Type B pancreatic cell (in vitro differentiated cells): Measurements from ENCODE around the gene STXBP6. TPM values are rescaled to one million over a fixed set of nuclear protein-coding genes. Genes with fewer than 3 reads are reported as not detected.

ENCODE experiments used
- DNase-seq: peaks from one replicate; pipeline ENCODE4 v3.0.0; 2021; ENCODE audit warnings: mixed read lengths; ENCODE audit not compliant: unreplicated experiment; ENCODE audit errors: extremely low spot score
- H3K27ac Mint-ChIP-seq: 2 replicates; pipeline ENCODE4 v1.8.0; 2021; ENCODE audit warnings: mild to moderate bottlenecking, mixed read lengths
- H3K27me3 Mint-ChIP-seq: 2 replicates; pipeline ENCODE4 v1.8.0; 2021; ENCODE audit warnings: mixed read lengths
- H3K36me3 Mint-ChIP-seq: 2 replicates; pipeline ENCODE4 v1.8.0; 2021; ENCODE audit warnings: mixed read lengths
- H3K4me1 Mint-ChIP-seq: one replicate; pipeline ENCODE4 v1.8.0; 2021; ENCODE audit warnings: mixed read lengths; ENCODE audit not compliant: unreplicated experiment
- H3K4me3 Mint-ChIP-seq: 2 replicates; pipeline ENCODE4 v1.8.0; 2021; ENCODE audit warnings: mild to moderate bottlenecking, mixed read lengths
- H3K9me3 Mint-ChIP-seq: 2 replicates; pipeline ENCODE4 v1.8.0; 2021; ENCODE audit warnings: mixed read lengths
- total RNA-seq: library from RNA; stranded (reverse); gene quantifications from 2 replicates; pipeline ENCODE4 v1.2.1, GENCODE V29; 2021; ENCODE audit warnings: low replicate concordance
- TF ChIP-seq, protein P1 (sequence below): fragments of 200-600 bp; sonication (generic); conservative IDR thresholded peaks from 2 replicates; pipeline ENCODE4 v1.5.0; 2021; ENCODE audit warnings: antibody characterized with exemption, mild to moderate bottlenecking

STXBP6 gene
- total RNA-seq, 1 donor from 2014 or later = 17.0 TPM

- TF ChIP-seq, protein P1, sequence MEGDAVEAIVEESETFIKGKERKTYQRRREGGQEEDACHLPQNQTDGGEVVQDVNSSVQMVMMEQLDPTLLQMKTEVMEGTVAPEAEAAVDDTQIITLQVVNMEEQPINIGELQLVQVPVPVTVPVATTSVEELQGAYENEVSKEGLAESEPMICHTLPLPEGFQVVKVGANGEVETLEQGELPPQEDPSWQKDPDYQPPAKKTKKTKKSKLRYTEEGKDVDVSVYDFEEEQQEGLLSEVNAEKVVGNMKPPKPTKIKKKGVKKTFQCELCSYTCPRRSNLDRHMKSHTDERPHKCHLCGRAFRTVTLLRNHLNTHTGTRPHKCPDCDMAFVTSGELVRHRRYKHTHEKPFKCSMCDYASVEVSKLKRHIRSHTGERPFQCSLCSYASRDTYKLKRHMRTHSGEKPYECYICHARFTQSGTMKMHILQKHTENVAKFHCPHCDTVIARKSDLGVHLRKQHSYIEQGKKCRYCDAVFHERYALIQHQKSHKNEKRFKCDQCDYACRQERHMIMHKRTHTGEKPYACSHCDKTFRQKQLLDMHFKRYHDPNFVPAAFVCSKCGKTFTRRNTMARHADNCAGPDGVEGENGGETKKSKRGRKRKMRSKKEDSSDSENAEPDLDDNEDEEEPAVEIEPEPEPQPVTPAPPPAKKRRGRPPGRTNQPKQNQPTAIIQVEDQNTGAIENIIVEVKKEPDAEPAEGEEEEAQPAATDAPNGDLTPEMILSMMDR = no peak
Observed at GRCh38 chr14:24814944-24815343, 235.0 kb downstream of the STXBP6 start.

GRCh38 chr14:24814346-24814745, 235.6 kb downstream of the STXBP6 start:
- no peaks in the 10 kb centered on the region for H3K9me3 Mint-ChIP-seq
- H3K36me3 Mint-ChIP-seq = no peaks in the 10 kb centered on the region
- H3K27ac Mint-ChIP-seq = no peak overlapping the region
- peaks cover 33% of the 10 kb centered on the region for H3K4me1 Mint-ChIP-seq
- TF ChIP-seq, protein P1 = no peak
- DNase-seq = no peak
- H3K4me3 Mint-ChIP-seq = no peak overlapping the region
- H3K27me3 Mint-ChIP-seq = no peaks in the 10 kb centered on the region

More at GRCh38 chr14:24814944-24815343, 235.0 kb downstream of the STXBP6 start:
- Mint-ChIP-seq H3K36me3 (no peaks in the 10 kb centered on the region), H3K9me3 (no peaks in the 10 kb centered on the region), H3K27me3 (no peaks in the 10 kb centered on the region), H3K4me3 (no peak overlapping the region), H3K27ac (no peak overlapping the region), H3K4me1 (peaks cover 33% of the 10 kb centered on the region)
- DNase-seq = no peak

GRCh38 chr14:24813819-24814259, 236.1 kb downstream of the STXBP6 start:
- H3K9me3 Mint-ChIP-seq = no peaks in the 10 kb centered on the region
- no peaks in the 10 kb centered on the region for H3K27me3 Mint-ChIP-seq
- no peak for DNase-seq
- no peak overlapping the region for H3K27ac Mint-ChIP-seq
- peaks cover 30% of the 10 kb centered on the region for H3K4me1 Mint-ChIP-seq
- TF ChIP-seq, protein P1 = no peak
- no peak overlapping the region for H3K4me3 Mint-ChIP-seq
- no peaks in the 10 kb centered on the region for H3K36me3 Mint-ChIP-seq

GRCh38 chr14:24813089-24813815, 236.7 kb downstream of the STXBP6 start:
- Mint-ChIP-seq H3K27me3 (no peaks in the 10 kb centered on the region), H3K27ac (no peak overlapping the region), H3K4me3 (no peak overlapping the region), H3K4me1 (peaks cover 24% of the 10 kb centered on the region), H3K9me3 (no peaks in the 10 kb centered on the region), H3K36me3 (no peaks in the 10 kb centered on the region)
- TF ChIP-seq, protein P1 = no peak
- no peak for DNase-seq

- no peak for DNase-seq
- Mint-ChIP-seq H3K4me1 (peaks cover 21% of the 10 kb centered on the region), H3K27ac (no peak overlapping the region), H3K36me3 (peaks cover 4% of the 10 kb centered on the region), H3K4me3 (no peak overlapping the region), H3K9me3 (no peaks in the 10 kb centered on the region), H3K27me3 (no peaks in the 10 kb centered on the region)
- TF ChIP-seq, protein P1 = no peak
Observed at GRCh38 chr14:24809135-24809534, 240.8 kb downstream of the STXBP6 start.
